K562 (cell line): ENCODE results near the gene PRRT2. TPM values are rescaled to one million over a fixed set of nuclear protein-coding genes. Genes with fewer than 3 reads are reported as not detected.
A peak's percentile ranks its signal among the peaks of the same experiment; 100 is the strongest.

Source experiments
- ADNP ChIP-seq: fragments of 200-800 bp; sonication (Bioruptor generic); IDR thresholded peaks from 2 replicates; pipeline ENCODE4 v1.6.1; 2016; ENCODE audit warnings: missing genetic modification characterization, missing compliant biosample characterization
- CBFA2T3 ChIP-seq: fragments of 450-650 bp; IDR thresholded peaks from 2 replicates; pipeline ENCODE4 v1.6.1; 2017
- DPF2 ChIP-seq: fragments of 450-650 bp; IDR thresholded peaks from 2 replicates; pipeline ENCODE4 v1.6.1; 2016
- FOXA1 ChIP-seq: fragments of 450-650 bp; IDR thresholded peaks from 2 replicates; pipeline ENCODE4 v1.6.1; 2016; ENCODE audit warnings: mild to moderate bottlenecking, borderline replicate concordance
- HDAC2 ChIP-seq: fragments of 450-650 bp; IDR thresholded peaks from 2 replicates; pipeline ENCODE4 v1.6.1; 2016; ENCODE audit warnings: mild to moderate bottlenecking
- KAT2B ChIP-seq: IDR thresholded peaks from one replicate; pipeline ENCODE4 v1.6.1; 2012; ENCODE audit warnings: low read depth, mild to moderate bottlenecking, control low read depth, inconsistent platforms, low read length, moderate library complexity
- KHSRP ChIP-seq: fragments of 450-650 bp; IDR thresholded peaks from 2 replicates; pipeline ENCODE4 v1.6.1; 2017
- MCM3 ChIP-seq: fragments of 450-650 bp; IDR thresholded peaks from 2 replicates; pipeline ENCODE4 v1.6.1; 2016
- POU5F1 ChIP-seq: fragments of 150-350 bp; IDR thresholded peaks from 2 replicates; pipeline ENCODE4 v1.6.1; 2014; ENCODE audit warnings: borderline replicate concordance, low read length, low read depth, mild to moderate bottlenecking; ENCODE audit not compliant: partially characterized antibody
- SIN3B ChIP-seq: fragments of 450-650 bp; IDR thresholded peaks from 2 replicates; pipeline ENCODE4 v1.6.1; 2017; ENCODE audit warnings: low read depth, mild to moderate bottlenecking, moderate library complexity
- TARDBP ChIP-seq: fragments of 450-650 bp; IDR thresholded peaks from 2 replicates; pipeline ENCODE4 v1.6.1; 2016
- ZNF445 ChIP-seq: fragments of 250-450 bp; sonication (Bioruptor Pico); IDR thresholded peaks from 2 replicates; pipeline ENCODE4 v1.4.0; 2020; ENCODE audit warnings: low read depth, mild to moderate bottlenecking, moderate library complexity
- ZNF695 ChIP-seq: fragments of 450-650 bp; formaldehyde crosslinking; IDR thresholded peaks from 2 replicates; pipeline ENCODE4 v1.4.0; 2020; ENCODE audit warnings: mild to moderate bottlenecking, moderate library complexity
- ZNF76 ChIP-seq: fragments of 250-450 bp; sonication (Bioruptor Pico); IDR thresholded peaks from 2 replicates; pipeline ENCODE4 v1.4.0; 2020; ENCODE audit warnings: mild to moderate bottlenecking, moderate library complexity, borderline replicate concordance
- ZNF764 ChIP-seq: fragments of 250-450 bp; sonication (Bioruptor Pico); IDR thresholded peaks from 2 replicates; pipeline ENCODE4 v1.4.0; 2020; ENCODE audit warnings: low read depth, mild to moderate bottlenecking, moderate library complexity
- polyA plus RNA-seq, 8 experiments: library from polyadenylated mRNA; depleted of rRNA in 4 of 8; stranded (reverse) in 5 of 8; unstranded in 3 of 8; fragments of >200 nt; fragmentation: Nextera tagmentation in 2 of 8; fragmentation: Illumina TruSeq in 1 of 8; extraction: Ambion mirVana in 2 of 8; extraction: Trizol in 1 of 8; gene quantifications; 2 replicates each; pipeline versions ENCODE4 v1.2.1 to v1.2.3, GENCODE V29; 2011 to 2014; ENCODE audit warnings: inconsistent platforms in 1 of 8, missing spikeins in 1 of 8
- total RNA-seq, 7 experiments: library from RNA; depleted of rRNA in 6 of 7; stranded (reverse); fragments of >200 nt in 6 of 7; fragmentation: Illumina TruSeq in 2 of 7; extraction: Trizol in 2 of 7; gene quantifications; 2 replicates each; pipeline versions ENCODE4 v1.2.1 to v1.2.3, GENCODE V29; 2011 to 2021; ENCODE audit warnings: low replicate concordance in 1 of 7
- TF ChIP-seq, protein P1 (sequence below): fragments of 250-450 bp; sonication (Bioruptor Pico); IDR thresholded peaks from 2 replicates; pipeline ENCODE4 v1.8.0; 2022; ENCODE audit warnings: moderate library complexity, mild to moderate bottlenecking, inconsistent platforms
- TF ChIP-seq, protein P2 (sequence below): fragments of 250-450 bp; sonication (Bioruptor Pico); IDR thresholded peaks from 2 replicates; pipeline ENCODE4 v1.4.0; 2020; ENCODE audit warnings: borderline replicate concordance
- TF ChIP-seq, protein P3 (sequence below): sonication (generic); formaldehyde crosslinking; IDR thresholded peaks from 2 replicates; pipeline ENCODE4 v1.8.0; 2023; ENCODE audit warnings: mild to moderate bottlenecking, missing genetic modification reagents
- TF ChIP-seq, protein P4 (sequence below), 2 experiments: fragments of 450-650 bp; conservative IDR thresholded peaks; 2 replicates each; pipeline ENCODE4 v1.6.1; 2017; ENCODE audit warnings: mild to moderate bottlenecking in 2 of 2, moderate library complexity in 2 of 2
- TF ChIP-seq, protein P5 (sequence below): fragments of 250-450 bp; sonication (Bioruptor Pico); IDR thresholded peaks from 2 replicates; pipeline ENCODE4 v1.9.0; 2021; ENCODE audit warnings: mild to moderate bottlenecking

The PRRT2 gene
- total and polyA plus RNA-seq, 9 of the 15 experiments (the other 6 are each of a cell fraction or from before 2014, with no cell fraction given): 0.11 to 1.0 (median 0.42) TPM; not detected in 2

DNA sequence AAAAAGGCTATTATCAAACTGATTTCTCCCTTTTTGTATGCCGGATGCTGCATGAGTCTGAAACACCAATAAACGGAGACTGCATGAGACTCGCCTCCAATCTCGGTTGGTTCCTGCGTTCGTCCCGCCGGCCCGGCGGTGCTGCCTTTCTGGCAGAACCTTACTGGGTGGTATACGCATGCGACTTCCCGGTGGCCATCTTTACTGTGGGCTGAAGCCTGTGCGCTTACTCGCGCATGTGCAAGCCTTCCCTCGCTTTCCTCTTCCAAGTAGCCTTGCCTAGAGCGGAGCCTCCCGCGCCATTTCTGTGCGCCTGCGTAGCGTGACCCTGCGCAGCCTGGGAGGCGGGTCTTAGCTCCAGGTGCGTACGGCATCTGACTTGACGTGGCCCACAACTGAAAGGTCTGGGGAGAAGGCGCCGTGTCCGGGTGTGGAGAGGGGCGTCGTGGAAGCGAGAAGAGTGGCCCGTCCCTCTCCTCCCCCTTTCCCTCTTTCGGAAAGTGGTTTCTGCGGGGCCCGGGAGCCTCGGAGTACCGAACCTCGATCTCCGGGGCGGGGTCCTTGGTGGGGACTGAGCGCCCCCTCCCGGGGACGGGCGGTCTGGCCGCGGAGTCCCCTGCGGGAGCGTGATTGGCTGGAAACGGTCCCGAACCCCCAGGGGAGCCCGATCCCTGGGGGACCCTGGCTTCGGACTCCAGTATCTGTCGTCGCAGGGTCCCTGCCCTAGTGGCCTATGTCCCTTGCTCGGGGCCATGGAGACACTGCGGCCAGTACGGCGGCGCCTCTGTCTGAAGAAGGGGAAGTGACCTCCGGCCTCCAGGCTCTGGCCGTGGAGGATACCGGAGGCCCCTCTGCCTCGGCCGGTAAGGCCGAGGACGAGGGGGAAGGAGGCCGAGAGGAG lies 4.0 kb downstream of the PRRT2 start, which contains the start of gene PAGR1 (continued):
- TF ChIP-seq ZNF764 (CRISPR knock-in tag) (no peak), ZNF695 (no peak), KHSRP (no peak), DPF2 (0 out of 2 replicates have a peak, but pooled peaks have one; percentile 14), ADNP (tag) (no peak), FOXA1 (no peak), MCM3 (no peak), SIN3B (peak; percentile 67), KAT2B (no peak), TARDBP (0 out of 2 replicates have a peak, but pooled peaks have one; percentile 74), ZNF76 (CRISPR knock-in tag) (no peak), ZNF445 (no peak), POU5F1 (peak; percentile 89), CBFA2T3 (no peak), HDAC2 (peak; percentile 75; the same call in 1 of the 2 replicates)
- TF ChIP-seq, protein P1, sequence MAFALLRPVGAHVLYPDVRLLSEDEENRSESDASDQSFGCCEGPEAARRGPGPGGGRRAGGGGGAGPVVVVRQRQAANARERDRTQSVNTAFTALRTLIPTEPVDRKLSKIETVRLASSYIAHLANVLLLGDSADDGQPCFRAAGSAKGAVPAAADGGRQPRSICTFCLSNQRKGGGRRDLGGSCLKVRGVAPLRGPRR (CRISPR knock-in tag): 0 out of 2 replicates have a peak, but pooled peaks have one; percentile 13
- TF ChIP-seq, protein P2, sequence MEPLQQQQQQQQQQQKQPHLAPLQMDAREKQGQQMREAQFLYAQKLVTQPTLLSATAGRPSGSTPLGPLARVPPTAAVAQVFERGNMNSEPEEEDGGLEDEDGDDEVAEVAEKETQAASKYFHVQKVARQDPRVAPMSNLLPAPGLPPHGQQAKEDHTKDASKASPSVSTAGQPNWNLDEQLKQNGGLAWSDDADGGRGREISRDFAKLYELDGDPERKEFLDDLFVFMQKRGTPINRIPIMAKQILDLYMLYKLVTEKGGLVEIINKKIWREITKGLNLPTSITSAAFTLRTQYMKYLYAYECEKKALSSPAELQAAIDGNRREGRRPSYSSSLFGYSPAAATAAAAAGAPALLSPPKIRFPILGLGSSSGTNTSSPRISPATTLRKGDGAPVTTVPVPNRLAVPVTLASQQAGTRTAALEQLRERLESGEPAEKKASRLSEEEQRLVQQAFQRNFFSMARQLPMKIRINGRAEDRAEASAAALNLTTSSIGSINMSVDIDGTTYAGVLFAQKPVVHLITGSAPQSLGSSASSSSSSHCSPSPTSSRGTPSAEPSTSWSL (CRISPR knock-in tag): no peak
- TF ChIP-seq, protein P3, sequence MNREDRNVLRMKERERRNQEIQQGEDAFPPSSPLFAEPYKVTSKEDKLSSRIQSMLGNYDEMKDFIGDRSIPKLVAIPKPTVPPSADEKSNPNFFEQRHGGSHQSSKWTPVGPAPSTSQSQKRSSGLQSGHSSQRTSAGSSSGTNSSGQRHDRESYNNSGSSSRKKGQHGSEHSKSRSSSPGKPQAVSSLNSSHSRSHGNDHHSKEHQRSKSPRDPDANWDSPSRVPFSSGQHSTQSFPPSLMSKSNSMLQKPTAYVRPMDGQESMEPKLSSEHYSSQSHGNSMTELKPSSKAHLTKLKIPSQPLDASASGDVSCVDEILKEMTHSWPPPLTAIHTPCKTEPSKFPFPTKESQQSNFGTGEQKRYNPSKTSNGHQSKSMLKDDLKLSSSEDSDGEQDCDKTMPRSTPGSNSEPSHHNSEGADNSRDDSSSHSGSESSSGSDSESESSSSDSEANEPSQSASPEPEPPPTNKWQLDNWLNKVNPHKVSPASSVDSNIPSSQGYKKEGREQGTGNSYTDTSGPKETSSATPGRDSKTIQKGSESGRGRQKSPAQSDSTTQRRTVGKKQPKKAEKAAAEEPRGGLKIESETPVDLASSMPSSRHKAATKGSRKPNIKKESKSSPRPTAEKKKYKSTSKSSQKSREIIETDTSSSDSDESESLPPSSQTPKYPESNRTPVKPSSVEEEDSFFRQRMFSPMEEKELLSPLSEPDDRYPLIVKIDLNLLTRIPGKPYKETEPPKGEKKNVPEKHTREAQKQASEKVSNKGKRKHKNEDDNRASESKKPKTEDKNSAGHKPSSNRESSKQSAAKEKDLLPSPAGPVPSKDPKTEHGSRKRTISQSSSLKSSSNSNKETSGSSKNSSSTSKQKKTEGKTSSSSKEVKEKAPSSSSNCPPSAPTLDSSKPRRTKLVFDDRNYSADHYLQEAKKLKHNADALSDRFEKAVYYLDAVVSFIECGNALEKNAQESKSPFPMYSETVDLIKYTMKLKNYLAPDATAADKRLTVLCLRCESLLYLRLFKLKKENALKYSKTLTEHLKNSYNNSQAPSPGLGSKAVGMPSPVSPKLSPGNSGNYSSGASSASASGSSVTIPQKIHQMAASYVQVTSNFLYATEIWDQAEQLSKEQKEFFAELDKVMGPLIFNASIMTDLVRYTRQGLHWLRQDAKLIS (CRISPR knock-in tag): 0 out of 2 replicates have a peak, but pooled peaks have one; percentile 12
- TF ChIP-seq, protein P4, sequence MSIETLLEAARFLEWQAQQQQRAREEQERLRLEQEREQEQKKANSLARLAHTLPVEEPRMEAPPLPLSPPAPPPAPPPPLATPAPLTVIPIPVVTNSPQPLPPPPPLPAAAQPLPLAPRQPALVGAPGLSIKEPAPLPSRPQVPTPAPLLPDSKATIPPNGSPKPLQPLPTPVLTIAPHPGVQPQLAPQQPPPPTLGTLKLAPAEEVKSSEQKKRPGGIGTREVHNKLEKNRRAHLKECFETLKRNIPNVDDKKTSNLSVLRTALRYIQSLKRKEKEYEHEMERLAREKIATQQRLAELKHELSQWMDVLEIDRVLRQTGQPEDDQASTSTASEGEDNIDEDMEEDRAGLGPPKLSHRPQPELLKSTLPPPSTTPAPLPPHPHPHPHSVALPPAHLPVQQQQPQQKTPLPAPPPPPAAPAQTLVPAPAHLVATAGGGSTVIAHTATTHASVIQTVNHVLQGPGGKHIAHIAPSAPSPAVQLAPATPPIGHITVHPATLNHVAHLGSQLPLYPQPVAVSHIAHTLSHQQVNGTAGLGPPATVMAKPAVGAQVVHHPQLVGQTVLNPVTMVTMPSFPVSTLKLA (conservative IDR thresholded peaks at IDR 0.05): peak; percentile 79 to 87
- TF ChIP-seq, protein P5, sequence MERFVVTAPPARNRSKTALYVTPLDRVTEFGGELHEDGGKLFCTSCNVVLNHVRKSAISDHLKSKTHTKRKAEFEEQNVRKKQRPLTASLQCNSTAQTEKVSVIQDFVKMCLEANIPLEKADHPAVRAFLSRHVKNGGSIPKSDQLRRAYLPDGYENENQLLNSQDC (CRISPR knock-in tag): 0 out of 2 replicates have a peak, but pooled peaks have one; percentile 42
